ENCODE results near the gene TMEM154.

The TMEM154 gene

GRCh38 chr4:152697284-152698088 is 17.7 kb upstream of the TMEM154 start:
- TF ChIP-seq CTCF (IDR thresholded peaks at IDR 0.05; ENCODE audit: low read depth, low read length), result no peak
- H3K4me3 ChIP-seq (ENCODE audit: low read depth, low read length), result no peak overlapping the region

GRCh38 chr4:152696764-152697261 is 17.0 kb upstream of the TMEM154 start:
- TF ChIP-seq CTCF (IDR thresholded peaks at IDR 0.05; ENCODE audit: low read depth, low read length), result no peak
- no peak overlapping the region for H3K4me3 ChIP-seq (ENCODE audit: low read depth, low read length)

GRCh38 chr4:152693871-152694270 is 14.1 kb upstream of the TMEM154 start:
- TF ChIP-seq CTCF (IDR thresholded peaks at IDR 0.05; ENCODE audit: low read depth, low read length), result no peak

GRCh38 chr4:152691761-152692160 is 12.0 kb upstream of the TMEM154 start:
- TF ChIP-seq CTCF (IDR thresholded peaks at IDR 0.05; ENCODE audit: low read depth, low read length), result no peak
- H3K4me3 ChIP-seq (ENCODE audit: low read depth, low read length), result no peak overlapping the region

More at GRCh38 chr4:152693871-152694270, 14.1 kb upstream of the TMEM154 start:
- H3K4me3 ChIP-seq (ENCODE audit: low read depth, low read length), result no peak overlapping the region

GRCh38 chr4:152690706-152691651 is 11.2 kb upstream of the TMEM154 start:
- no peak for TF ChIP-seq CTCF (IDR thresholded peaks at IDR 0.05; ENCODE audit: low read depth, low read length)

GRCh38 chr4:152689615-152690501 is 10.1 kb upstream of the TMEM154 start:
- no peak for TF ChIP-seq CTCF (IDR thresholded peaks at IDR 0.05; ENCODE audit: low read depth, low read length)
- H3K4me3 ChIP-seq (ENCODE audit: low read depth, low read length), result no peak overlapping the region

More at GRCh38 chr4:152690706-152691651, 11.2 kb upstream of the TMEM154 start:
- no peak overlapping the region for H3K4me3 ChIP-seq (ENCODE audit: low read depth, low read length)

Data from WI38 (cell line).